HG03432 (cell line): ENCODE results near the gene GJB5.

Experiments used
- ATAC-seq: cut with Tn5 transposase; IDR thresholded peaks from one replicate; pipeline ENCODE4 v1.9.1; 2021; ENCODE audit warnings: mild to moderate bottlenecking, moderate library complexity; ENCODE audit not compliant: unreplicated experiment

GJB5 gene

DNA sequence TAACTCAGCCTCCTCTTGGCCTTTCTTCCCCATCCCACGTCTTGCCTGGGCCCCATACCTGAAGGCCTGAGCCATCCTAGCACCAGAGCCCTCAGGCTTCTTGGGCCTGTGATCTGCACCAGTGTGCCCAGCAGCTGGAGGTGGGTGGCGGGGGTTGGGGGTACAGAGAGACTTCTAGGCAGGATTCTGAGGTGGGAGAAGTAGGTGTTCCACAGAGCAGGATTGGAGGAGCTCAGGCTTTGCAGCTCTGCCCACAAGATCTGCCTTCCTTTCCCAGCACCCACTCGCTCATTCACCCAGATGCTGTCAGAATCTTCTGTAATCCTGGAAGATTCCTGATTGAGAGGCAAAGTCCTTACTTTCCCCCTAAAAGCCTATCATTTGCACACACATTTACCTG, 10.0 kb upstream of the GJB5 start:
- ATAC-seq = no peak

GRCh38 chr1:34745666-34746065, 9.2 kb upstream of the GJB5 start:
- no peak for ATAC-seq

DNA sequence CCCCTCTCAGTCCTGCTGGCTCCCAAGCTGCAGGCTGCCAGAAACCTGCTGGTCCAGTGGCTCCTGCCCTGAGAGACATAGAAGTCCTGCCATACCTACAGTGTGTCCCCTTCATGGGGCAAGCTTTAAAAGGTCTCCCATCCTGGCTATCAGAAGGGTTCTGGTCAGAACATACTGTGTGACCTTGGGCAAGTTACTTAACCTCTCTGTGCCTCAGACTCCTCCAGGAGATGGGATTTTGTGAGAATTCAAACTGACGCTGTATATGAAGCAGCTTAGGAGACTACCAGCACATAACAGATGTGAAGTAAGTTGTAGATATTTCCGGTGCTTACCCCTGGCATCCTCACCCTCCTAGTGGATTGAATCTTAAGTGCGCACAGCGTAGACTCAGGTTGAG, 8.7 kb upstream of the GJB5 start:
- ATAC-seq = no peak

- no peak for ATAC-seq
These were observed 7.8 kb upstream of the GJB5 start for GRCh38 chr1:34746785-34747637.

DNA sequence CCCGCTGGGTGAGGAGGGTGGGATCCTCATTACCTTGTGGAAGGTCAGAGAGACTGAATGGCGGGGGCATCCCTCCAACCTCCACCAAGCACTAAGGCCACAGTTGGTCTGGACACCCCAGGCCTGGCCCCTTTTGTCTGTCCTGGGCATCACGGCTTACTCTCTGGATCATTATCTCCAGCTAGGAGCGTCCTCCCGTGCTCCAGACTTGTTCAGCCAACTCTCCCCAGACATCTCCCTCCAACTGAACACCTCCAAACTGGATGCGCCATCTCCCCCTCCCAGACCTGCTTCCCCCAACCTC, 7.3 kb upstream of the GJB5 start:
- ATAC-seq = no peak

DNA sequence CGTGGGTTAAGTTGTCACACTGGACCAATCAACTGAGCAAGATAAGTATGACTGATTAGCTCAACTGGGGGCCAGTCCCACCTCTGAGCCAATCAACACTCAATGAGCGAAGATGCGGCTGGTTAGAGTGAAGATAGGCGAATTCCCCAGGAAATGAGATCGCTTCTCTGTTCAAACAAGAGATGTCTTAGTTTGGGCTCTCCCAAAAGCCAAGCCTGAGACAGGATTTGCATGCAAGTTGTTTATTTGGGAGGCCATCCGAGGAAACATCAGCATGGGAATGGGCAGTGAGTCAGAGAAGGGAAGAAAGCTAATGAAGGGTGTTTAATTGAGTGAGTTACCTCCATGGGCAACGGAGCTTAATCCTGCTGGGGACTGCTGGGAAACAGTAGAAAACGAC, 4.9 kb upstream of the GJB5 start:
- no peak for ATAC-seq

- no peak for ATAC-seq
These were observed 4.2 kb upstream of the GJB5 start for GRCh38 chr1:34750610-34751009.

DNA sequence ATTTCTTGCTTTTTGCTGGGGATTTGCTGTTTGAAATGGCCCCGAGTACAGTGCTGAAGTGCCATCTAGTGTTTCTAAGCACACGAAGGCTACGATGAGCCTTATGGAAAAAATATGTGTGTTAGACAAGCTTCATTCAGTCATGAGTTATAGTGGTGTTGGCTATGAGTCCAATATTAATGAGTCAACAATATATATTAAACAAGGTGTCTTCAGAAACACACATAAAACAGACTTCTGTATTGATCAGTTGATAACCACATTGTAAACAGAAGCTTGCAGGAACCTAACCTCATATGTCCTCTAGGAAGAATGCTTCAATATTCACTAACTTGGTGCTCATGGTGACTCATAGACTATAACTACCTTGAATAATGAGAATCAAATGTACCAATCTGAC, 1.7 kb upstream of the GJB5 start:
- no peak for ATAC-seq

- ATAC-seq = no peak
These were observed 1.1 kb downstream of the GJB5 start for GRCh38 chr1:34755961-34756360.

DNA sequence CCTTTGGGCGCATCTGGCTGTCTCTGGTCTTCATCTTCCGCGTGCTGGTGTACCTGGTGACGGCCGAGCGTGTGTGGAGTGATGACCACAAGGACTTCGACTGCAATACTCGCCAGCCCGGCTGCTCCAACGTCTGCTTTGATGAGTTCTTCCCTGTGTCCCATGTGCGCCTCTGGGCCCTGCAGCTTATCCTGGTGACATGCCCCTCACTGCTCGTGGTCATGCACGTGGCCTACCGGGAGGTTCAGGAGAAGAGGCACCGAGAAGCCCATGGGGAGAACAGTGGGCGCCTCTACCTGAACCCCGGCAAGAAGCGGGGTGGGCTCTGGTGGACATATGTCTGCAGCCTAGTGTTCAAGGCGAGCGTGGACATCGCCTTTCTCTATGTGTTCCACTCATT, 2.5 kb downstream of the GJB5 start:
- no peak for ATAC-seq

DNA sequence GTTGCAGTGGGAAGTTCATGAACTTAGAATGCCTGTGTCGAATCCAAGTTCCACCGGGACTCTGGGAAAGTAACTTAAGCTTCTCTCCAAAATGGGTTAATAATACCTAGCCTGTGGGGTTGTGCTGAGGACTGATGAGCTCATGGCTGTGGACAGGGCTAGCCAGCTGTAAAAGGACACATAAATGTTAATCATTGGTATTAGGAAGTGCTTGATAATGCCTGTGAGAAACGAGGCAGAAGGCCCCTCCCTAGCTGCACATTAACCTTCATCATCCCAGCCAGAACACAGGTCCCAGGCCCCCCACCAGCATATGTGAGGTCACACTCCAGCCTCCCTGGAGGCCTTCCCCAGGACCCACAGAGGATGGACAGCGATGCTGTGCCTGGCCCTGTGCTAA, 3.9 kb downstream of the GJB5 start:
- no peak for ATAC-seq

DNA sequence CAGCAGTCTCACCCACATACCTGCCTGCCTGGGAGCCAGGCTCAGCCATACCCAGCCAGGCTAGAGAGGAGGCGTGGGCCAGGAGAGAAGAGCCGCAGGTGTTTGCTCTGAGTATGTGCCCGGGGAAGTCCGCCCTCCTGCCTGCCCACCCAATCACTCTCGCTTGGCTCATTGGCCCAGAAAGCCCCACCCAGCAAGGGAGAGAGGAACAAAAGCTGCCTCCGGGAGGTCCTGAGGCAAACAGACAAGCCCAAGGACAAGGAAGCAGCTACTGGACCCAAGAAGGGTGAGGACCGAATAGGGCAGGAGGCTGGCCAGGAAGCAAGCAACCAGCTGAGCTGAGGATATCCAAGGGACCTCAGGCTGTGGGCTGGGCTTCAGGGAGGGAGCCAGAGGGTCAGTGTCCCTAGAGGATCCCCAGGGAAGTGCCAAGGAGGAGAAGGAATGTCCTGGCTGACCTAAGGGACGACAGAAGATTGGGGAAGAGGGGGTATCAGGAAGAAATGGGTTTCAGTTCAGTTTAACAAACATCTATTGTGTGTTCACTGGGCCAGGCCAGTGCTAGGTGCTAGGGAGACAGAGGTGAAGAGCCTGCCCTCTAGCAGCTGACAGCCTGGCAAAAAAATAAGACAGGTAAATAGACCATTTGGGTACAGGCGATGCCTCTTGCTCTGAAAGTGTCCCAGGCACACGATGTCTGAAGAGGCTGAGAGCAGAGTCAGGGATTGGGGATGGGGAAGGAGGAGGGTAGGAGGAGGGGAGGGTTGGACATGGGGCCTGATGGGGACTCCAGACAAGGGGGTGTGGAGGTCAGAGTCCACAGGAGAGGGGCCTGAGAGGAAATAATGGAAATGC, 4.9 kb downstream of the GJB5 start, which contains the start of gene GJB4:
GJB4 (plus strand) TSS at position 238 of the 855 bp plus-strand sequence. CDS start 1,515 bp downstream, outside the sequence.
- ATAC-seq = no peak

GRCh38 chr1:34761176-34761761, 6.4 kb downstream of the GJB5 start:
- ATAC-seq = no peak

GRCh38 chr1:34761776-34762307, 7.0 kb downstream of the GJB5 start:
- no peak for ATAC-seq

DNA sequence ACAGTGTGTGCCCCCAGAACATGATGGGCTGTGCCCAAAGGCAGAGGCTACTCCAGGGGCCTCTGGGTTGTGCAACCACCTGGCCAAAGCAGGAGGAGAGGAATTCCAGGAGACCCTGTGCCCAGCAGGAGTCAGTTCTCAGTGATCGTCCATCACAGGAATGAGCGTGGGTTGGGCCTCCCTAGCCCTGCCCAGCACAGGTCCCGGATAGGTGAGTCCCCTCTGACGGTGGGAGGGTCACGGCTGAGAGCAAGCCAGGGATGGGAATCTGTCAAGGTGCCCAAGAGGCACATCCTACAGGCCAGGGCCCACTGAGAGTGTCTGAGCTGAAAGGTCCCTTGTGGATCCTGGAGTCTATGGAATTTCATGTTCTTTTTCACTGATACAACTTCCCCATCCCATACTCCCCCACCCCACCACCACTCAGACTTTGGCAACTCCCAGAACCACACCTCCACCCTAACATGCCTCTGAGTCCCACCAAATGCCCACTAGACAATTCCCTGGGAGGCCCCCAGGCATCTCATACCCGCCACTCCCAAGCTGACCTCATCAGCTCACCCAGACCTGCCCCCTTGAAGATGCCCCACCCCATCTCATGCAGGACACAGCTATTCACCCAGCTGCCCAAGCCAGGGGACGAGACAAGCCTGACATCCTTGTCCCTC, 7.8 kb downstream of the GJB5 start:
- ATAC-seq = no peak

DNA sequence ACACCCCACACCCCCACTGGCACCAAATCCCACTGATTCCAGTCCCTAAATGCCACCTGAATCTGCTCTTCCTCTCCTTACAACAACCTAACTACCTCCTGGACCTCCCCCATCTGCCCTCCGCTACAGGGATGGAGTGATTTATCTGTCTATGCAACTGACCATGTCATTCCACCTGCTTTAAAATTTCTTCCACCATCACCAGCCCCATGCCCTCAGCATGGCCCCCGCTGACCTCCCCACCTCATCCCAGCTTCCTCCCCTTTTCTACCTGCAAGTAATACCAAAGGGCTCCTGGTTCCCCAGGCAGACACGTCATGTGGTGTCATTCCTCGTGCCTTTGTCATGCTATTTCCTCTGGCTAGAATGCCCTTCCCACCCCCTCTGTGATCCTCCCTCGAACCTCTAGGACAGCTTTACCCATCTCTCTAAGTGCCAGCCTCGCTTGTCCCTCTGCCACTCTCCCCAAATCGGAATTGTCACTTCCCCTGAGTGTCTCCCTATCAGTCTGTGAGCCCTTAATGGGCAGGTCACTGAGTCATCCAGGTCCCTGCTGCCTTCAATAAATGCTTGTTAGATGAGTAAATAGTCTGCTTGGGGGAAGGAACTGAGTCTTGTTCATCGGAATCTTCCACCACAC, 8.4 kb downstream of the GJB5 start:
- ATAC-seq = no peak

GRCh38 chr1:34768856-34769255, 14.0 kb downstream of the GJB5 start:
- ATAC-seq = no peak

DNA sequence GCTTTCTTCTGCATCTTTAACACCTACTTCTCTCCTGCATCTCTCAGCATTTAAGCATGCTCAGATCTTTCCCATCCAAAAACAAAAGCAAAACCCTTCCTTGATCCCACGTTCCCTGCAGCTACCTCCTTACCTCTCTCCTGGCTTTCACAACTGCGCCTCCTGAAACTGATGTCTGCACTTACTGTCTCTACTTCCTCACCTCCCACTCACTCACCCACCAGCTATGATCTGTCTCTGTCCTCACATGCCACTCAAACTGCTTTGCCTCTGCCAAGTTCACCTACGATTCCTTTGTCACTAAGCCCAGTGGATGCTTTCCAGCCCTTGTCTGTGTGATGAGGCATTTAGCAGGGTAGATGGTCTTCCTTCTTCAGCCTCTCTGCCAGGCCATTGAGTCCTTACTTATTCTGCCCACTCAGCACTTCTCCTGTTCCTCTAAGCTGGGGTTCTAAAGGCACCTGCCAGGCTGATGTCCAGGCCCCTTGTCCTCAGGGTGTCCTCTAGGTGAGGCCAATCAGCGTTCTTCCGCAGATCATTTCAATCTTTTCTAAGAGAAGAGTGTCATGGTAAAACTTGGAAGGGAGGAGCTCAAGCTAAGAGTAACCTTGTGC, 16.2 kb downstream of the GJB5 start:
- ATAC-seq = no peak

DNA sequence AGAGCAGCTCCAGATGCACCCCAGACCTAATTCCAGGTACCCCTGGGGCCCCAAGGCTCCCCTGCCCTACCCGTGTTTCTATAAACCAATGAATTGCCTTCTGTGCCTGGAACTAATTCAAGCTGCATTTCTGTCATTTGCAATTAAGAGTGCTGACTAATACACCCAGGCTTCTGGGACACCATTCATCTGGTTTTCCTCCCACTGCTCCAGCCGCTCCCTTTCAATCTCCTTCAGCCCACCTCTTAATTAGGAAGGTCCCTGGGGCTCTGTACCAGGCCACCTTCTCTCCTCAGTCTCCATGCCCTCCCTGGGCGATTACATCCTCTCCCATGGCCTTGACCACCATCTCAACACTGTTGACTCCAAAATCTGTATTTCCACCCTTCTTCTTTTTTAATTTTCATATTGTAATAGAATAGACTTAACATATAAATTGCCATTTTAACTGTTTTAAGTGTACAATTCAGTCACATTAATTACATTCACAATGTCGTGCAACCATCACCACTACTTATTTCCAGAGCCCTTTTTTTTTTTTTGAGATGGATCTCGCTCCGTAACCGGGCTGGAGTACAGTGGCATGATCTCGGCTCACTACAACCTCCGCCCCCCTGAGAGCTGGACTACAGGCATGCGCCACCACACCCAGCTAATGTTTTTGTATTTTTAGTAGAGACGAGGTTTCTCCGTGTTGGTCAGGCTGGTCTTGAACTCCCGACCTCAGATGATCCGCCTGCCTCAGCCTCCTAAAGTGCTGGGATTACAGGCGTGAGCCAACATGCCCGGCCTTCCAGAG, 16.9 kb downstream of the GJB5 start:
- no peak for ATAC-seq
